ENCODE measurements around the gene NTRK1.

DNA sequence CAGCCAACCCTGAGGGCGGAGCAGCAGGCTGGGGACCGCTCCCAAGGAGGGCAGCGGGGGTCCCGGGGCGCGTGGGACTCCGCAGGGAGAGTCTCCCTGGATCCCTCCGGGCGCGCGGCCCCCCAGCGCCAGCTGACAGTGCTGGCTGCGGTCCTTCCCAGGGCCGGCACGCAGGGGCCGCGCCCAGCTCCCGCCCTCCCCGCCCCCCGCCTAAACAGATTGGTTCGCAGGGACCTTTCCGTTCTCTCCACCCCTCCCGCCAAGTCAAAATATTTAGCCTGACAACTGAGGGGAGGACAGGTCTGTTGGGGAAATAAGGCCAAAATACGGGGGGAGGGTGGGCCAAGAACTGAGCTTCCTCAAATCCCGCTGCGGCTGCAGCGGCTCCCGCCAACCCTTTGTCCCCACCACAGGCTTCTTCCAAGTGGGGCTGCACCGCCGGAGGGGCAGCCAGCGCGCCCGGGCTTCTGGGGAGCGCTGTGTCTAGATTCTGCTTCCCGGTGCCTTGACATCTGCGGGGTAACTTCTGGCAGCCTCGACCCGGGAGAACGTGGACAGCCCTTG is 1.6 kb upstream of the NTRK1 start, which contains the start of gene INSRR:
- TF ChIP-seq MLX (CRISPR knock-in tag; IDR thresholded peaks at IDR 0.05) (no peak), ARID2 (CRISPR knock-in tag; IDR thresholded peaks at IDR 0.05; ENCODE audit: borderline replicate concordance) (no peak), EZH2 (conservative IDR thresholded peaks at IDR 0.05; ENCODE audit: low read depth, low read length) (peak; percentile 37; the same call in 1 of the 2 replicates)

All from HepG2 (cell line).